Esophagus squamous epithelium (tissue), 4 donors: ENCODE results near the gene N4BP3.

ENCODE experiments used
- POLR2A ChIP-seq, 4 donors: fragments of 450-650 bp; IDR thresholded peaks; one replicate each; pipeline ENCODE4 v1.6.1; 2017; ENCODE audit warnings: antibody characterized with exemption in 4 of 4, mild to moderate bottlenecking in 4 of 4, moderate library complexity in 3 of 4
- TF ChIP-seq, protein P1 (sequence below), 6 experiments: fragments of 450-650 bp in 4 of 6; fragments of 200-600 bp in 2 of 6; sonication (generic) in 2 of 6; IDR thresholded peaks; one replicate each; pipeline ENCODE4 v1.5.1; 2016 to 2019; ENCODE audit warnings: antibody characterized with exemption in 6 of 6, mild to moderate bottlenecking in 4 of 6, moderate library complexity in 4 of 6

DNA sequence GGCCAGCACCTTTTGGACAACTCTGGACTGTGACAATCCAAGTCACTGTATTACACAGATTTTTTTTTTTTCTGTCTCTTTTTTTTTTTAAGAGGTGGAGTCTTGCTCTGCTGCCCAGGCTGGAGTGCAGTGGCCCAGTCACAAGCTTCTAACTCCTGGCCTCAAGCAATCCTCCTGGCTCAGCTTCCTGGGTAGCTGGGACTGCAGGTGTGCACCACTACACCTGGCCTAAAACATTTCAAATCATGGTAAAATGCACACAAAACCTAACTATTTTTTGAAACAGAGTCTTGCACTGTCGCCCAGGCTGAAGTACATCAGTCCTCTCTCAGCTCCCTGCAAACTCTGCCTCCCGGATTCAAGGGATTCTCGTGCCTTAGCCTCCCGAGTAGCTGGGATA lies 7.2 kb upstream of the N4BP3 start:
- TF ChIP-seq, protein P1, sequence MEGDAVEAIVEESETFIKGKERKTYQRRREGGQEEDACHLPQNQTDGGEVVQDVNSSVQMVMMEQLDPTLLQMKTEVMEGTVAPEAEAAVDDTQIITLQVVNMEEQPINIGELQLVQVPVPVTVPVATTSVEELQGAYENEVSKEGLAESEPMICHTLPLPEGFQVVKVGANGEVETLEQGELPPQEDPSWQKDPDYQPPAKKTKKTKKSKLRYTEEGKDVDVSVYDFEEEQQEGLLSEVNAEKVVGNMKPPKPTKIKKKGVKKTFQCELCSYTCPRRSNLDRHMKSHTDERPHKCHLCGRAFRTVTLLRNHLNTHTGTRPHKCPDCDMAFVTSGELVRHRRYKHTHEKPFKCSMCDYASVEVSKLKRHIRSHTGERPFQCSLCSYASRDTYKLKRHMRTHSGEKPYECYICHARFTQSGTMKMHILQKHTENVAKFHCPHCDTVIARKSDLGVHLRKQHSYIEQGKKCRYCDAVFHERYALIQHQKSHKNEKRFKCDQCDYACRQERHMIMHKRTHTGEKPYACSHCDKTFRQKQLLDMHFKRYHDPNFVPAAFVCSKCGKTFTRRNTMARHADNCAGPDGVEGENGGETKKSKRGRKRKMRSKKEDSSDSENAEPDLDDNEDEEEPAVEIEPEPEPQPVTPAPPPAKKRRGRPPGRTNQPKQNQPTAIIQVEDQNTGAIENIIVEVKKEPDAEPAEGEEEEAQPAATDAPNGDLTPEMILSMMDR (IDR thresholded peaks at IDR 0.05): no peak
- TF ChIP-seq POLR2A (IDR thresholded peaks at IDR 0.05): no peak
